Gastroesophageal sphincter (tissue), 4 donors: ENCODE measurements around the gene PMPCB. TPM values are rescaled to one million over a fixed set of nuclear protein-coding genes. Genes with fewer than 3 reads are reported as not detected.
A peak's percentile ranks its signal among the peaks of the same experiment; 100 is the strongest.
"Not testable (repeated sequence)": the region's sequence is repeated elsewhere in the genome, so short reads cannot be mapped to it uniquely, and the experiment has no call there.

Source experiments
- ATAC-seq: fragments of 150-250 bp; one replicate; pipeline ENCODE4 v1.9.1; 2016; ENCODE audit warnings: mild to moderate bottlenecking, moderate library complexity
- H3K27ac ChIP-seq, 4 donors: fragments of 200-600 bp; sonication (generic) in 3 of 4; 1 replicate in 3 of 4; 2 replicates in 1 of 4; pipeline ENCODE4 v1.5.1; 2016 to 2019
- H3K27me3 ChIP-seq: fragments of 200-600 bp; sonication (generic); one replicate; pipeline ENCODE4 v1.5.1; 2019
- H3K36me3 ChIP-seq, 2 donors: fragments of 200-600 bp; sonication (generic); one replicate each; pipeline ENCODE4 v1.5.1; 2019; ENCODE audit warnings: control low read depth in 1 of 2
- H3K4me1 ChIP-seq, 3 donors: fragments of 200-600 bp; sonication (generic); 1 replicate in 2 of 3; 2 replicates in 1 of 3; pipeline ENCODE4 v1.5.1; 2016 to 2019; ENCODE audit warnings: control low read depth in 2 of 3
- H3K4me3 ChIP-seq, 2 donors: fragments of 200-600 bp; sonication (generic); one replicate each; pipeline ENCODE4 v1.5.1; 2019; ENCODE audit warnings: mild to moderate bottlenecking in 1 of 2, moderate library complexity in 1 of 2
- H3K9me3 ChIP-seq, 3 donors: fragments of 200-600 bp; sonication (generic); one replicate each; pipeline ENCODE4 v1.5.1; 2017 to 2019; ENCODE audit warnings: control low read depth in 2 of 3
- CTCF ChIP-seq, 4 experiments: fragments of 200-600 bp in 2 of 4; fragments of 450-650 bp in 2 of 4; sonication (generic) in 1 of 4; IDR thresholded peaks; one replicate each; pipeline ENCODE4 v1.5.1; 2017 to 2019; ENCODE audit warnings: antibody characterized with exemption in 4 of 4, mild to moderate bottlenecking in 2 of 4, moderate library complexity in 2 of 4
- EP300 ChIP-seq: sonication (generic); formaldehyde crosslinking; IDR thresholded peaks from one replicate; pipeline ENCODE4 v1.6.1; 2017; ENCODE audit warnings: antibody characterized with exemption, mild to moderate bottlenecking
- POLR2A ChIP-seq, 2 donors: fragments of 450-650 bp; IDR thresholded peaks; one replicate each; pipeline ENCODE4 v1.6.1; 2017; ENCODE audit warnings: antibody characterized with exemption in 2 of 2, mild to moderate bottlenecking in 2 of 2, moderate library complexity in 1 of 2
- POLR2AphosphoS5 ChIP-seq: sonication (generic); formaldehyde crosslinking; IDR thresholded peaks from one replicate; pipeline ENCODE4 v1.6.1; 2017; ENCODE audit warnings: antibody characterized with exemption
- WGBS, 2 donors: methylation state at CpG; one replicate each; pipeline ENCODE4 v1.1.5; 2018; ENCODE audit warnings: low coverage in 1 of 2; 5-methylcytosine and 5-hydroxymethylcytosine counted together
- total RNA-seq, 4 donors: library from RNA; depleted of rRNA; stranded (reverse); fragments of >200 nt; gene quantifications; one replicate each; pipeline ENCODE4 v1.1.0, GENCODE V29; 2016

PMPCB gene
- total RNA-seq = 10 to 100 TPM; 37.3 to 70.9 (median 57.4) TPM

GRCh38 chr7:103296901-103297836 is at the start of gene PMPCB:
PMPCB (plus strand) TSS chr7:103297435; CDS start chr7:103297460, 25 bp downstream.
- peaks cover 7 to 36% (median 11%) of the 10 kb centered on the region in 3 donors for H3K4me1 ChIP-seq
- TF ChIP-seq POLR2AphosphoS5 = peak; percentile 66
- peak; percentile 93 to 98 (median 96) for TF ChIP-seq CTCF (IDR thresholded peaks at IDR 0.05)
- no peak for TF ChIP-seq EP300
- TF ChIP-seq POLR2A (IDR thresholded peaks at IDR 0.05) = no peak
- peak within 1 kb of the TSS; percentile 51 to 89 (median 86) for H3K27ac ChIP-seq
- no peaks in the 10 kb centered on the region for H3K9me3 ChIP-seq
- H3K4me3 ChIP-seq = peak within 1 kb of the TSS; percentile 83 to 97
- WGBS, 2 donors = 6 to 8% methylated on average over 8 to 12 of the region's 52 CpGs
- no peaks in the 10 kb centered on the region for H3K27me3 ChIP-seq
- H3K36me3 ChIP-seq = peaks cover 10 to 35% of the 10 kb centered on the region in 2 donors
- peak; percentile 96 for ATAC-seq

GRCh38 chr7:103253699-103254506 is 43.3 kb upstream of the PMPCB start:
- not testable (repeated sequence) for H3K27ac ChIP-seq, H3K4me1 ChIP-seq, H3K4me3 ChIP-seq, ATAC-seq, H3K27me3 ChIP-seq, H3K9me3 ChIP-seq, H3K36me3 ChIP-seq
- WGBS, 2 donors = 49 to 52% methylated on average over 3 of the region's 3 CpGs

GRCh38 chr7:103264054-103264453 is 33.2 kb upstream of the PMPCB start:
- not testable (repeated sequence) for H3K9me3 ChIP-seq, H3K27ac ChIP-seq, ATAC-seq, H3K27me3 ChIP-seq, H3K4me3 ChIP-seq, H3K36me3 ChIP-seq, H3K4me1 ChIP-seq
- 84 to 97% methylated on average over 2 of the region's 2 CpGs for WGBS, 2 donors

GRCh38 chr7:103266229-103266628 is 31.0 kb upstream of the PMPCB start:
- H3K27ac ChIP-seq, H3K4me1 ChIP-seq, H3K9me3 ChIP-seq, H3K36me3 ChIP-seq, H3K4me3 ChIP-seq, ATAC-seq, H3K27me3 ChIP-seq: not testable (repeated sequence)
- 13 to 41% methylated on average over 1 to 2 of the region's 2 CpGs for WGBS, 2 donors

GRCh38 chr7:103273374-103273773 is 23.9 kb upstream of the PMPCB start:
- 90 to 91% methylated on average over 6 of the region's 6 CpGs for WGBS, 2 donors
- not testable (repeated sequence) for H3K27ac ChIP-seq, ATAC-seq, H3K9me3 ChIP-seq, H3K4me3 ChIP-seq, H3K4me1 ChIP-seq, H3K36me3 ChIP-seq, H3K27me3 ChIP-seq

GRCh38 chr7:103274867-103275266 is 22.4 kb upstream of the PMPCB start:
- H3K9me3 ChIP-seq, H3K27me3 ChIP-seq, H3K27ac ChIP-seq, H3K4me3 ChIP-seq, H3K4me1 ChIP-seq, ATAC-seq, H3K36me3 ChIP-seq: not testable (repeated sequence)
- no CpG with 5 or more reads among the region's 24 CpGs for WGBS, 2 donors

GRCh38 chr7:103278195-103278594 is 19.0 kb upstream of the PMPCB start:
- H3K27ac ChIP-seq, H3K36me3 ChIP-seq, H3K9me3 ChIP-seq, H3K27me3 ChIP-seq, H3K4me3 ChIP-seq, ATAC-seq: not testable (repeated sequence)
- peaks cover 0 to 16% (median 2%) of the 10 kb centered on the region in 3 donors for H3K4me1 ChIP-seq
- 50 to 67% methylated on average over 1 of the region's 2 CpGs for WGBS, 2 donors

- Histone ChIP-seq H3K4me1 (peaks cover 0 to 16% (median 2%) of the 10 kb centered on the region in 3 donors), H3K4me3 (peak overlapping the region; percentile 44 to 66), H3K27ac (peak overlapping the region in 3 of 4 donors; percentile 71 to 77 (median 76))
- H3K27me3 ChIP-seq, H3K36me3 ChIP-seq, H3K9me3 ChIP-seq: not testable (repeated sequence)
- peak; percentile 48 for ATAC-seq
- WGBS, 2 donors = 0 to 1% methylated on average over 2 to 9 of the region's 12 CpGs
Measured at GRCh38 chr7:103279636-103279962, 17.6 kb upstream of the PMPCB start.
